Right lobe of liver (tissue), 6 donors: Measurements from ENCODE around the gene CDKAL1. TPM values are rescaled to one million over a fixed set of nuclear protein-coding genes. Genes with fewer than 3 reads are reported as not detected.

ENCODE experiments used
- ATAC-seq, 4 donors: fragments of 200-7000 bp; cut with Tn5 transposase; one replicate each; pipeline ENCODE4 v1.9.1; 2020; ENCODE audit warnings: mild to moderate bottlenecking in 4 of 4, moderate library complexity in 4 of 4
- DNase-seq, 3 donors: peaks; one replicate each; pipeline ENCODE4 v3.0.0-alpha.2; 2020
- H3K27ac ChIP-seq, 3 donors: fragments of 200-600 bp; one replicate each; pipeline ENCODE4 v1.8.0; 2022
- H3K27me3 ChIP-seq, 2 donors: fragments of 200-600 bp; one replicate each; pipeline ENCODE4 v1.8.0; 2022
- H3K36me3 ChIP-seq, 4 donors: fragments of 200-600 bp; sonication (generic) in 1 of 4; one replicate each; pipeline versions ENCODE4 v1.5.1 to v1.8.0; 2017 to 2022; ENCODE audit warnings: control low read depth in 1 of 4
- H3K4me1 ChIP-seq, 4 donors: fragments of 200-600 bp; sonication (generic) in 1 of 4; one replicate each; pipeline versions ENCODE4 v1.5.1 to v1.8.0; 2017 to 2022; ENCODE audit warnings: control low read depth in 1 of 4
- H3K4me3 ChIP-seq, 3 donors: fragments of 200-600 bp; one replicate each; pipeline ENCODE4 v1.8.0; 2022
- H3K9me3 ChIP-seq, 4 donors: fragments of 200-600 bp; sonication (generic) in 1 of 4; one replicate each; pipeline versions ENCODE4 v1.5.1 to v1.8.0; 2017 to 2022; ENCODE audit warnings: control low read depth in 1 of 4
- POLR2A ChIP-seq: fragments of 450-650 bp; IDR thresholded peaks from one replicate; pipeline ENCODE4 v1.6.1; 2017; ENCODE audit warnings: antibody characterized with exemption, mild to moderate bottlenecking
- WGBS: methylation state at CpG from one replicate; pipeline ENCODE4 v1.1.6; 2018; ENCODE audit warnings: low coverage, low lambda C conversion rate; ENCODE audit not compliant: insufficient coverage; ENCODE audit errors: missing lambda C conversion rate; 5-methylcytosine and 5-hydroxymethylcytosine counted together
- intact Hi-C, 2 donors: fragments of 100-400 bp; cut with DNase I; formaldehyde crosslinking; loops; one replicate each; pipeline versions ENCODE4 v1.11.2 to v1.14.1; 2022
- total RNA-seq, 6 experiments: library from RNA; depleted of rRNA in 2 of 6; stranded (reverse); fragments of >200 nt in 2 of 6; fragmentation: NEBNext Ultra II Directional in 3 of 6; extraction: Animal tissue kit (Norgen Biotek cat#: 25700) in 3 of 6; gene quantifications; one replicate each; pipeline versions ENCODE4 v1.1.0 to v1.2.4, GENCODE V29; 2016 to 2023
- TF ChIP-seq, protein P1 (sequence below), 4 donors: fragments of 200-600 bp in 3 of 4; fragments of 450-650 bp in 1 of 4; IDR thresholded peaks; one replicate each; pipeline versions ENCODE4 v1.5.1 to v1.8.0; 2016 to 2022; ENCODE audit warnings: antibody characterized with exemption in 4 of 4, mild to moderate bottlenecking in 2 of 4
- donor health status: DM: no; HTN: yes; CAD: no.
- donor health status: DM: no; HTN: no; CAD: no.
- donor health status: DM: no; HTN: no; CAD: no.
- donor health status: DM: no; HTN: yes; CAD: no.
- donor health status: DM: no; HTN: yes; CAD: no.

Gene CDKAL1
- total RNA-seq, 6 experiments from 2014 or later = 4.5 to 7.0 (median 6.2) TPM

DNA sequence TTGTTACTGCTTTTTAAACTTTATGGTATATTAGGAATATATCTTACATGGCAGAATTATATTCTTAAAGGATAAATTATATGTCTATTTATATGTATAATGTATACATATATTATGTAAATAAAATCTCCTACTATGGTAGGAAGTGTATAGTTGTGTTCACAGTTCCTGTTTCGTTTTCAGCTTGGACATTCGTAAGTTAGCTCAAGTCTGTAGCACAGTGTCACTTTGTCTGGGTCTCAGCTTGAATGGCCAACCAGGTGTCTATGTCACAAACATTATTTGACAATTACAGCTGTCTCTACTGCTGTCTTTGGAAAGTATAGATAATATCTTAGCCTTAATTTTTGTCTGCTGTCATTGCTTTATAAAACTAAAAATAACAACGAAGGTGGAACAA is 303.9 kb downstream of the CDKAL1 start:
- no peak overlapping the region for H3K4me3 ChIP-seq
- intact Hi-C loops = no loop called here
- H3K36me3 ChIP-seq = no peaks in the 10 kb centered on the region
- no peaks in the 10 kb centered on the region for H3K9me3 ChIP-seq
- TF ChIP-seq, protein P1, sequence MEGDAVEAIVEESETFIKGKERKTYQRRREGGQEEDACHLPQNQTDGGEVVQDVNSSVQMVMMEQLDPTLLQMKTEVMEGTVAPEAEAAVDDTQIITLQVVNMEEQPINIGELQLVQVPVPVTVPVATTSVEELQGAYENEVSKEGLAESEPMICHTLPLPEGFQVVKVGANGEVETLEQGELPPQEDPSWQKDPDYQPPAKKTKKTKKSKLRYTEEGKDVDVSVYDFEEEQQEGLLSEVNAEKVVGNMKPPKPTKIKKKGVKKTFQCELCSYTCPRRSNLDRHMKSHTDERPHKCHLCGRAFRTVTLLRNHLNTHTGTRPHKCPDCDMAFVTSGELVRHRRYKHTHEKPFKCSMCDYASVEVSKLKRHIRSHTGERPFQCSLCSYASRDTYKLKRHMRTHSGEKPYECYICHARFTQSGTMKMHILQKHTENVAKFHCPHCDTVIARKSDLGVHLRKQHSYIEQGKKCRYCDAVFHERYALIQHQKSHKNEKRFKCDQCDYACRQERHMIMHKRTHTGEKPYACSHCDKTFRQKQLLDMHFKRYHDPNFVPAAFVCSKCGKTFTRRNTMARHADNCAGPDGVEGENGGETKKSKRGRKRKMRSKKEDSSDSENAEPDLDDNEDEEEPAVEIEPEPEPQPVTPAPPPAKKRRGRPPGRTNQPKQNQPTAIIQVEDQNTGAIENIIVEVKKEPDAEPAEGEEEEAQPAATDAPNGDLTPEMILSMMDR (IDR thresholded peaks at IDR 0.05) = no peak
- no peak for TF ChIP-seq POLR2A
- 85% methylated on average over 3 of the region's 3 CpGs for WGBS
- no peaks in the 10 kb centered on the region for H3K27me3 ChIP-seq
- ATAC-seq (no peak), DNase-seq (no peak)
- no peak overlapping the region for H3K27ac ChIP-seq
- H3K4me1 ChIP-seq = no peaks in the 10 kb centered on the region

DNA sequence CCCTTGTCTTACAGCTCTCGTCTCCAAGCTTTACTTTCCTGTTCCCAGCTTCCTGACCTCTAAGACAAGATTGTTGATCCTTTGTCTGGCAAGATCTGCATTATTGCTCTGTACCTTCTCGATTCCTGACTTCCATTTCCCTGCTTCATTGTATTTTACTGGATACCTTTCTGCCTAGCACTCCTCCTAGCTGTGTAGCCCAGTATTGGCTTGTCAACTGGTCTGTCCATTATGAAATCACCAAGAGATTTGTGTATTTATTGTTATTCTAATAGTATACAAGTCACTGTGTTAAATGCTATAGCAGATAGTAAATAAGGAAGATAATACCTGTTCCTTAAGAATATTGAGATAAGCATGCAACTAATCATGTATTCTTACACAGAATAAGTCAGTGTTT is 305.4 kb downstream of the CDKAL1 start:
- ATAC-seq (no peak), DNase-seq (no peak)
- Histone ChIP-seq H3K27me3 (no peaks in the 10 kb centered on the region), H3K4me3 (no peak overlapping the region), H3K36me3 (no peaks in the 10 kb centered on the region), H3K9me3 (no peaks in the 10 kb centered on the region), H3K27ac (no peak overlapping the region), H3K4me1 (no peaks in the 10 kb centered on the region)
- WGBS = 92% methylated on average over 2 of the region's 2 CpGs
- intact Hi-C loops = no loop called here
- TF ChIP-seq, protein P1 (IDR thresholded peaks at IDR 0.05) = no peak

DNA sequence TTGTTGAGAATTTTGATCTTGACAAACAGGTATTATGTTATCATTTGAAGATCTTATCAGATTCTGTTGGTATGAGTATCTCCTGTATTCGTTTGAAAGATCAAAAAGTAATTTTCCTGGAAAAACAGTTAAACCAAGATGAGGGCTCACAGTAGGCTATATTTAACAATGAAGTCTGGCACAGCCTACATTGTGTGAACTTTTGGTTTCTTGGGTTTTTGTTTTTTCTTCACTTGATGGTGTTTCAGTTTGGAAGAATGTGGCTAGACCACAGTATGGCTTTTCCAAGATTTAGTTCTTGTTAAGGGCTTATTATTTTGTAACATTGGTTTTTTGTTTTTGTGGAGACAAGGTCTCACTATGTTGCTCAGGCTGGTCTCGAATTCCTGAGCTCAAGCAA is 306.4 kb downstream of the CDKAL1 start:
- TF ChIP-seq, protein P1 (IDR thresholded peaks at IDR 0.05) = no peak
- no peak for TF ChIP-seq POLR2A
- Histone ChIP-seq H3K9me3 (no peaks in the 10 kb centered on the region), H3K4me3 (no peak overlapping the region), H3K36me3 (no peaks in the 10 kb centered on the region), H3K27ac (no peak overlapping the region), H3K4me1 (no peaks in the 10 kb centered on the region), H3K27me3 (no peaks in the 10 kb centered on the region)
- ATAC-seq (no peak), DNase-seq (no peak)
- 73% methylated on average over 2 of the region's 2 CpGs for WGBS
- intact Hi-C loops = no loop called here

DNA sequence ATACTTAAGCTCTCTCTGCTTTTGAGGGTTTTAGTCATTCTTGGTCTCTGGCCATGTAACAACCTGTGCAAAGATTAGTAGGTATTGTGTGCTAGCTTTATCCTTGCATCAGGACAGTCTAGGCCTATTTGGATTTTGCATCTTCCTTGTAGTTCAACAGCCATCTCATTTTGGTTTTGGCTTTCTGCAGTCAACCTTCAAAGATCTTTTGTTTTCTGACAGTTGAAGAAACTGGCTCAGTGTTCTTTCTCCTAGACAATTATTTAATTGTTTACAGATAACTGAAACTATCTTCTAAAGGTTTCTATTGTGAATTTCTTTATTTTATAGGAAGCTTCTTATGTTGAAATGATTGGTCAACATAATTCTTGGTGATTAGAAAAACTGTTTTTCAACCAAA is 307.5 kb downstream of the CDKAL1 start:
- ATAC-seq = no peak
- TF ChIP-seq, protein P1 (IDR thresholded peaks at IDR 0.05) = no peak
- TF ChIP-seq POLR2A = no peak
- no peak for DNase-seq
- intact Hi-C loops = no loop called here
- no peaks in the 10 kb centered on the region for H3K9me3 ChIP-seq
- no peaks in the 10 kb centered on the region for H3K4me1 ChIP-seq
- H3K36me3 ChIP-seq = no peaks in the 10 kb centered on the region
- H3K27me3 ChIP-seq = no peaks in the 10 kb centered on the region
- H3K27ac ChIP-seq = no peak overlapping the region
- H3K4me3 ChIP-seq = no peak overlapping the region

DNA sequence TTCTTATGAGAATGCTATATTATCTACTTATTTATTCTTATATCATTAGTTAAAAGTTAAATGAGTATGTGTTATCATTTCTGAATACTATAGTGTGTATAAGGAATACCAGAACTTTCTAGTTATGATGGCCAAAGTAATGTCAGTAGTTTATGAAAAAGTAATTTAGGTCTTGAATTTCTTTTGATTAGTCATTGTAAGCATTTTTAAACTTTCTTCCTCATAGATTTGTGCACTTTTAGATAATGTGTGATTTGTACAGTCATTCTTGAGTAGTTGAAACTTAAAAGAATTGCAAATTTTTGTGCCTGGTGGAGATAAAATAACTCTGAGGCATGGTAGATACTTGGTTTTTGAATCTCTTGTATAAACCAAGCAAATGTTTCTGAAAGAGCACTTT is 311.3 kb downstream of the CDKAL1 start:
- ATAC-seq = no peak
- H3K4me3 ChIP-seq = no peak overlapping the region
- DNase-seq = no peak
- TF ChIP-seq, protein P1 (IDR thresholded peaks at IDR 0.05) = no peak
- TF ChIP-seq POLR2A = no peak
- no peaks in the 10 kb centered on the region for H3K9me3 ChIP-seq
- H3K4me1 ChIP-seq = peaks cover 0 to 5% (median 0%) of the 10 kb centered on the region in 4 donors
- no peaks in the 10 kb centered on the region for H3K27me3 ChIP-seq
- intact Hi-C loops = no loop called here
- H3K27ac ChIP-seq = no peak overlapping the region
- H3K36me3 ChIP-seq = no peaks in the 10 kb centered on the region
